Measurements from ENCODE around the gene TPM1. TPM values are rescaled to one million over a fixed set of nuclear protein-coding genes. Genes with fewer than 3 reads are reported as not detected.

The TPM1 gene
- total RNA-seq, 1 donor from 2014 or later, result 255 TPM

- Mint-ChIP-seq H3K4me1 (ENCODE audit: low read depth, unreplicated experiment) (peaks cover 30% of the 10 kb centered on the region), H3K27ac (ENCODE audit: unreplicated experiment) (no peak overlapping the region), H3K4me3 (ENCODE audit: unreplicated experiment) (peak overlapping the region; percentile 14), H3K27me3 (ENCODE audit: unreplicated experiment) (no peaks in the 10 kb centered on the region), H3K9me3 (ENCODE audit: unreplicated experiment) (peaks cover 4% of the 10 kb centered on the region), H3K36me3 (ENCODE audit: unreplicated experiment) (no peaks in the 10 kb centered on the region)
- no peak for TF ChIP-seq CTCF (IDR thresholded peaks at IDR 0.05; ENCODE audit: partially characterized antibody, unreplicated experiment)
- no peak for DNase-seq
Measured at GRCh38 chr15:63077952-63078351, 35.4 kb downstream of the TPM1 start.

GRCh38 chr15:63079947-63080626, 37.5 kb downstream of the TPM1 start:
- H3K27ac Mint-ChIP-seq (ENCODE audit: unreplicated experiment), result no peak overlapping the region
- no peak overlapping the region for H3K4me3 Mint-ChIP-seq (ENCODE audit: unreplicated experiment)
- DNase-seq, result no peak
- H3K27me3 Mint-ChIP-seq (ENCODE audit: unreplicated experiment), result no peaks in the 10 kb centered on the region
- peaks cover 30% of the 10 kb centered on the region for H3K4me1 Mint-ChIP-seq (ENCODE audit: low read depth, unreplicated experiment)
- H3K9me3 Mint-ChIP-seq (ENCODE audit: unreplicated experiment), result peaks cover 2% of the 10 kb centered on the region
- TF ChIP-seq CTCF (IDR thresholded peaks at IDR 0.05; ENCODE audit: partially characterized antibody, unreplicated experiment), result no peak
- no peaks in the 10 kb centered on the region for H3K36me3 Mint-ChIP-seq (ENCODE audit: unreplicated experiment)

GRCh38 chr15:63080634-63081250, 38.2 kb downstream of the TPM1 start:
- Mint-ChIP-seq H3K9me3 (ENCODE audit: unreplicated experiment) (peaks cover 2% of the 10 kb centered on the region), H3K4me1 (ENCODE audit: low read depth, unreplicated experiment) (peaks cover 25% of the 10 kb centered on the region), H3K27me3 (ENCODE audit: unreplicated experiment) (no peaks in the 10 kb centered on the region), H3K27ac (ENCODE audit: unreplicated experiment) (no peak overlapping the region), H3K36me3 (ENCODE audit: unreplicated experiment) (no peaks in the 10 kb centered on the region), H3K4me3 (ENCODE audit: unreplicated experiment) (no peak overlapping the region)
- no peak for DNase-seq
- no peak for TF ChIP-seq CTCF (IDR thresholded peaks at IDR 0.05; ENCODE audit: partially characterized antibody, unreplicated experiment)

GRCh38 chr15:63082366-63082765, 39.8 kb downstream of the TPM1 start:
- H3K27me3 Mint-ChIP-seq (ENCODE audit: unreplicated experiment), result no peaks in the 10 kb centered on the region
- peaks cover 3% of the 10 kb centered on the region for H3K9me3 Mint-ChIP-seq (ENCODE audit: unreplicated experiment)
- no peaks in the 10 kb centered on the region for H3K36me3 Mint-ChIP-seq (ENCODE audit: unreplicated experiment)
- peaks cover 23% of the 10 kb centered on the region for H3K4me1 Mint-ChIP-seq (ENCODE audit: low read depth, unreplicated experiment)
- H3K27ac Mint-ChIP-seq (ENCODE audit: unreplicated experiment), result no peak overlapping the region
- no peak overlapping the region for H3K4me3 Mint-ChIP-seq (ENCODE audit: unreplicated experiment)
- no peak for TF ChIP-seq CTCF (IDR thresholded peaks at IDR 0.05; ENCODE audit: partially characterized antibody, unreplicated experiment)
- DNase-seq, result no peak

GRCh38 chr15:63083044-63083443, 40.5 kb downstream of the TPM1 start:
- Mint-ChIP-seq H3K4me1 (ENCODE audit: low read depth, unreplicated experiment) (peaks cover 16% of the 10 kb centered on the region), H3K27ac (ENCODE audit: unreplicated experiment) (no peak overlapping the region), H3K36me3 (ENCODE audit: unreplicated experiment) (no peaks in the 10 kb centered on the region), H3K4me3 (ENCODE audit: unreplicated experiment) (no peak overlapping the region), H3K27me3 (ENCODE audit: unreplicated experiment) (no peaks in the 10 kb centered on the region), H3K9me3 (ENCODE audit: unreplicated experiment) (peaks cover 3% of the 10 kb centered on the region)
- no peak for DNase-seq
- no peak for TF ChIP-seq CTCF (IDR thresholded peaks at IDR 0.05; ENCODE audit: partially characterized antibody, unreplicated experiment)

Measured in glutamatergic neuron (in vitro differentiated cells).